MCF 10A (cell line): Measurements from ENCODE around the gene AMIGO2. TPM values are rescaled to one million over a fixed set of nuclear protein-coding genes. Genes with fewer than 3 reads are reported as not detected.
"Not testable (repeated sequence)": the region's sequence is repeated elsewhere in the genome, so short reads cannot be mapped to it uniquely, and the experiment has no call there.

Experiments used
- BruUV-seq: library from RNA; stranded (reverse); fragments of 400-500 nt; replicated peaks from 2 replicates; lab custom pipeline; 2021; lab: Mats Ljungman, UMichigan
- CTCF ChIA-PET: fragments of 300-600 bp; sonication (Branson Sonifier 250); formaldehyde crosslinking; extraction: SDS; loops from one replicate; lab custom pipeline; 2021; ENCODE audit warnings: antibody characterized with exemption, inconsistent platforms; lab: Yijun Ruan, JAX
- POLR2A ChIA-PET: fragments of 300-600, 350-650 bp; sonication (Branson Sonifier 250); formaldehyde crosslinking; extraction: SDS; loops from one replicate; lab custom pipeline; 2020; ENCODE audit warnings: antibody characterized with exemption, inconsistent platforms; lab: Yijun Ruan, JAX
- DNase-seq: peaks from one replicate; pipeline ENCODE4 v3.0.0-alpha.2; 2018; ENCODE audit not compliant: unreplicated experiment
- H3K27ac Mint-ChIP-seq: one replicate; pipeline ENCODE4 v1.8.0; 2022; ENCODE audit warnings: mild to moderate bottlenecking, low read depth, mixed read lengths; ENCODE audit not compliant: unreplicated experiment
- H3K27me3 Mint-ChIP-seq: one replicate; pipeline ENCODE4 v1.8.0; 2022; ENCODE audit warnings: mixed read lengths; ENCODE audit not compliant: insufficient read depth, unreplicated experiment
- H3K36me3 Mint-ChIP-seq: one replicate; pipeline ENCODE4 v1.8.0; 2022; ENCODE audit warnings: mild to moderate bottlenecking, moderate library complexity, mixed read lengths; ENCODE audit not compliant: insufficient read depth, unreplicated experiment
- H3K4me1 Mint-ChIP-seq: one replicate; pipeline ENCODE4 v1.8.0; 2022; ENCODE audit warnings: mixed read lengths; ENCODE audit not compliant: insufficient read depth, unreplicated experiment
- H3K4me3 Mint-ChIP-seq: one replicate; pipeline ENCODE4 v1.8.0; 2022; ENCODE audit warnings: mild to moderate bottlenecking, moderate library complexity, mixed read lengths; ENCODE audit not compliant: unreplicated experiment
- H3K9me3 Mint-ChIP-seq: one replicate; pipeline ENCODE4 v1.8.0; 2022; ENCODE audit warnings: mixed read lengths; ENCODE audit not compliant: unreplicated experiment
- intact Hi-C: fragments of 100-400 bp; cut with micrococcal nuclease; formaldehyde crosslinking; loops from 2 replicates; pipeline ENCODE4 v1.14.1; 2022
- total RNA-seq: library from RNA; stranded (reverse); gene quantifications from 2 replicates; pipeline ENCODE4 v1.2.3, GENCODE V29; 2022
- TF ChIP-seq, protein P1 (sequence below): fragments of 200-600 bp; IDR thresholded peaks from one replicate; pipeline ENCODE4 v1.8.0; 2022; ENCODE audit warnings: antibody characterized with exemption, mild to moderate bottlenecking; ENCODE audit not compliant: unreplicated experiment

AMIGO2 gene
- total RNA-seq, 1 experiment from 2014 or later: 32.6 TPM

DNA sequence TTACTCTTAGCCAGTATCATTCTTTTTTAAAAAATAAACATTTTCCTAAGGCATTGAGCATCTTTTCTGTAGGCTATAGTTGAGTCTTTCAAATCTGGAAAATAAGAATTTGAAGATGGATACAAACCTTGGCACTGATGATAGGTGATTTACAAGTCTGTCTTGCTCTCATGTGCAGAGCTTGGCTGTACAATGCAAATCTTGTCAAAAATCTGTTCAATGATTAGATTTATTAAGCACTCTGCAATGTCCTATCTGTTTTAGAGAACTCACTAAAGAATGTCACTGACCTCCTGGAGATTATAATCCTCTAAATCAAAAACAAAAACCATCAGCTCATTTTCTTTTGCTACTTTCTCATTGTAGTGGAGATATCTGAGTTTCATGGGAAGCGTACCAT, 42.8 kb upstream of the AMIGO2 start:
- Mint-ChIP-seq H3K4me3 (no peak overlapping the region), H3K27me3 (no peaks in the 10 kb centered on the region), H3K4me1 (peaks cover 6% of the 10 kb centered on the region), H3K36me3 (no peaks in the 10 kb centered on the region), H3K27ac (no peak overlapping the region), H3K9me3 (no peaks in the 10 kb centered on the region)
- ChIA-PET CTCF (no interaction called here), POLR2A (interaction anchor here (0.8 to 1.5 kb wide), 3 partner anchors 10 to 155 kb away, joined by 3 to 5 read pairs (median 4); no protein-coding TSS in a partner anchor)
- DNase-seq: no peak
- no TSS peak for BruUV-seq
- TF ChIP-seq, protein P1, sequence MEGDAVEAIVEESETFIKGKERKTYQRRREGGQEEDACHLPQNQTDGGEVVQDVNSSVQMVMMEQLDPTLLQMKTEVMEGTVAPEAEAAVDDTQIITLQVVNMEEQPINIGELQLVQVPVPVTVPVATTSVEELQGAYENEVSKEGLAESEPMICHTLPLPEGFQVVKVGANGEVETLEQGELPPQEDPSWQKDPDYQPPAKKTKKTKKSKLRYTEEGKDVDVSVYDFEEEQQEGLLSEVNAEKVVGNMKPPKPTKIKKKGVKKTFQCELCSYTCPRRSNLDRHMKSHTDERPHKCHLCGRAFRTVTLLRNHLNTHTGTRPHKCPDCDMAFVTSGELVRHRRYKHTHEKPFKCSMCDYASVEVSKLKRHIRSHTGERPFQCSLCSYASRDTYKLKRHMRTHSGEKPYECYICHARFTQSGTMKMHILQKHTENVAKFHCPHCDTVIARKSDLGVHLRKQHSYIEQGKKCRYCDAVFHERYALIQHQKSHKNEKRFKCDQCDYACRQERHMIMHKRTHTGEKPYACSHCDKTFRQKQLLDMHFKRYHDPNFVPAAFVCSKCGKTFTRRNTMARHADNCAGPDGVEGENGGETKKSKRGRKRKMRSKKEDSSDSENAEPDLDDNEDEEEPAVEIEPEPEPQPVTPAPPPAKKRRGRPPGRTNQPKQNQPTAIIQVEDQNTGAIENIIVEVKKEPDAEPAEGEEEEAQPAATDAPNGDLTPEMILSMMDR: no peak
- intact Hi-C loops: no loop called here

DNA sequence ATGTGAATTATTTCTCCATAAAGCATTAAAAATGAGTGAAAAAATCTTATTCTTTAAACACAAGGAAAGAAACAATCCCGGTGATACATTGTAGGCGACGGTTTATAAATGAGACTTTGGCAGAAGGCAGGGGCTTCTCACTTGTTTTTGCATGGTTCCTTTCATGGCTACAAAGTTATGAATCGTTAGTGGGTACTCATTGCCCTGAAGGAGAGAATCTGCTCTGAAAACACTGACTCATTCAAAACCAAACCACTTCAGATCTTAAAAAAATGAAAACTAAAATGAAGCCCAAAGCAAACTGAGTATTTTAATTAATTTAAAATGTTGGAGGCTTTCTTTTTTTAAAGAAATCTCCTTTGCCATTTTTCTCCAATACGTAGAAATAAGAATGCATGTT, 41.4 kb upstream of the AMIGO2 start:
- Mint-ChIP-seq H3K36me3 (no peaks in the 10 kb centered on the region), H3K9me3 (no peaks in the 10 kb centered on the region), H3K4me3 (no peak overlapping the region), H3K4me1 (peaks cover 6% of the 10 kb centered on the region), H3K27ac (no peak overlapping the region), H3K27me3 (no peaks in the 10 kb centered on the region)
- intact Hi-C loops: no loop called here
- CTCF ChIA-PET: interaction anchor here (1.5 kb wide), 1 partner anchor 11 kb away, joined by 3 read pairs; no protein-coding TSS in a partner anchor
- no TSS peak for BruUV-seq
- peak; percentile 38 for DNase-seq
- POLR2A ChIA-PET: interaction anchor here (0.6 to 0.7 kb wide), 3 partner anchors 11 to 670 kb away, joined by 3 read pairs; no protein-coding TSS in a partner anchor
- TF ChIP-seq, protein P1: no peak

DNA sequence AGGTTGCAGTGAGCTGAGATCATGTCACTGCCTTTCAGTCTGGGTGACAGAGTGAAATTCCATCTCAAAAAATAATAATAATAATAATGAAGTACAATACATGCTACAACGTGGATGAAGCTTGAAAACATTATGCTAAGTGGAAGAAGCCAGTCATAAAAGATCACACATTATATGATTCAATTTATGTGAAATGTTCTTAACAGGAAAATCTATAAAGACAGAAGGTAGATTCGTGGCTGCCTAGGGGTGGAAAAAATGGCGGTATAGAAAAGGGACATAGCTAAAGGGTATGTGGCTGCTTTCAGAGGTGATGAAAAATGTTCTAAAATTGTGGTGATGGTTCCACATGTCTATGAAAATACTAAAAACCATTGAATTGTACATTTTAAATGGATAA, 41.0 kb upstream of the AMIGO2 start:
- ChIA-PET CTCF (interaction anchor here (1.5 kb wide), 1 partner anchor 12 kb away, joined by 3 read pairs; no protein-coding TSS in a partner anchor), POLR2A (interaction anchor here (0.6 kb wide), 1 partner anchor 670 kb away, joined by 3 read pairs; no protein-coding TSS in a partner anchor)
- no peak overlapping the region for H3K4me3 Mint-ChIP-seq
- peaks cover 6% of the 10 kb centered on the region for H3K4me1 Mint-ChIP-seq
- BruUV-seq: no TSS peak
- DNase-seq: no peak
- intact Hi-C loops: no loop called here
- no peaks in the 10 kb centered on the region for H3K36me3 Mint-ChIP-seq
- TF ChIP-seq, protein P1: no peak
- no peaks in the 10 kb centered on the region for H3K27me3 Mint-ChIP-seq
- no peak overlapping the region for H3K27ac Mint-ChIP-seq
- H3K9me3 Mint-ChIP-seq: no peaks in the 10 kb centered on the region

DNA sequence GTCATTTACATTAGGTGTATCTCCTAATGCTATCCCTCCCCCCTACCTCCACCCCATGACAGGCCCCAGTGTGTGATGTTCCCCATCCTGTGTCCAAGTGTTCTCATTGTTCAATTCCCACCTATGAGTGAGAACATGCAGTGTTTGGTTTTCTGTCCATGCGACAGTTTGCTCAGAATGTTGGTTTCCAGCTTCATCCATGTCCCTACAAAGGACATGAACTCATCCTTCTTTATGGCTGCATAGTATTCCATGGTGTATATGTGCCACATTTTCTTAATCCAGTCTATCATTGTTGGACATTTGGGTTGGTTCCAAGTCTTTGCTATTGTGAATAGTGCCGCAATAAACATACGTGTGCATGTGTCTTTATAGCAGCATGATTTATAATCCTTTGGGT, 37.5 kb upstream of the AMIGO2 start:
- CTCF ChIA-PET, BruUV-seq, H3K4me3 Mint-ChIP-seq, H3K36me3 Mint-ChIP-seq, intact Hi-C loops, H3K27ac Mint-ChIP-seq, H3K9me3 Mint-ChIP-seq, H3K4me1 Mint-ChIP-seq, H3K27me3 Mint-ChIP-seq, DNase-seq, POLR2A ChIA-PET: not testable (repeated sequence)
